WTC11 (cell line): ENCODE measurements around the gene ARHGAP26. TPM values are rescaled to one million over a fixed set of nuclear protein-coding genes. Genes with fewer than 3 reads are reported as not detected.

Experiments
- ATAC-seq: fragments of 200-7000 bp; cut with Tn5 transposase; 2 replicates; pipeline ENCODE4 v1.10.0; 2021; ENCODE audit warnings: mild to moderate bottlenecking, moderate library complexity
- CTCF ChIA-PET: fragments of 300-600 bp; sonication (Branson Sonifier 250); formaldehyde crosslinking; loops from one replicate; lab custom pipeline; 2021; ENCODE audit warnings: antibody characterized with exemption; lab: Charles Lee
- POLR2A ChIA-PET: fragments of 350-600 bp; sonication (Branson Sonifier 250); formaldehyde crosslinking; loops from one replicate; lab custom pipeline; 2021; ENCODE audit warnings: antibody characterized with exemption; lab: Charles Lee
- DNase-seq: peaks from one replicate; pipeline ENCODE4 v3.0.0; 2021; ENCODE audit warnings: low spot score
- H3K27ac Mint-ChIP-seq: 2 replicates; pipeline ENCODE4 v1.8.0; 2021; ENCODE audit warnings: mixed read lengths
- H3K27me3 Mint-ChIP-seq: 2 replicates; pipeline ENCODE4 v1.8.0; 2021; ENCODE audit warnings: low read depth, mild to moderate bottlenecking, moderate library complexity, mixed read lengths
- H3K36me3 Mint-ChIP-seq: 2 replicates; pipeline ENCODE4 v1.8.0; 2021; ENCODE audit warnings: mixed read lengths
- H3K4me1 Mint-ChIP-seq: 2 replicates; pipeline ENCODE4 v1.8.0; 2022; ENCODE audit warnings: mixed read lengths
- H3K4me3 Mint-ChIP-seq: 2 replicates; pipeline ENCODE4 v1.8.0; 2021; ENCODE audit warnings: mild to moderate bottlenecking, moderate library complexity, mixed read lengths
- H3K9me3 Mint-ChIP-seq: 2 replicates; pipeline ENCODE4 v1.8.0; 2021; ENCODE audit warnings: mixed read lengths
- CBFB ChIP-seq: sonication (generic); formaldehyde crosslinking; IDR thresholded peaks from 2 replicates; pipeline ENCODE4 v1.8.1; 2022; ENCODE audit warnings: mild to moderate bottlenecking, low read depth, missing genetic modification reagents
- CREB1 ChIP-seq: sonication (generic); formaldehyde crosslinking; IDR thresholded peaks from 2 replicates; pipeline ENCODE4 v1.8.0; 2023; ENCODE audit warnings: mild to moderate bottlenecking, missing genetic modification reagents
- ETV6 ChIP-seq: sonication (generic); formaldehyde crosslinking; IDR thresholded peaks from 2 replicates; pipeline ENCODE4 v1.8.1; 2022; ENCODE audit warnings: mild to moderate bottlenecking, missing genetic modification reagents
- IRF2 ChIP-seq: sonication (generic); formaldehyde crosslinking; IDR thresholded peaks from 2 replicates; pipeline ENCODE4 v1.8.0; 2022; ENCODE audit warnings: low read depth, missing genetic modification reagents, borderline replicate concordance
- JUN ChIP-seq: sonication (generic); formaldehyde crosslinking; IDR thresholded peaks from 2 replicates; pipeline ENCODE4 v1.8.0; 2023; ENCODE audit warnings: mild to moderate bottlenecking, missing genetic modification reagents
- NFATC4 ChIP-seq: fragments of 250-450 bp; sonication (Bioruptor Pico); IDR thresholded peaks from 2 replicates; pipeline ENCODE4 v1.9.0; 2021; ENCODE audit warnings: mild to moderate bottlenecking
- PRRX2 ChIP-seq: fragments of 250-450 bp; sonication (Bioruptor Pico); IDR thresholded peaks from 2 replicates; pipeline ENCODE4 v1.8.0; 2021; ENCODE audit warnings: mild to moderate bottlenecking
- SP1 ChIP-seq: sonication (generic); formaldehyde crosslinking; conservative IDR thresholded peaks from 2 replicates; pipeline ENCODE4 v1.8.1; 2022; ENCODE audit warnings: missing genetic modification reagents
- ZBTB21 ChIP-seq: sonication (generic); formaldehyde crosslinking; IDR thresholded peaks from 2 replicates; pipeline ENCODE4 v1.8.1; 2023; ENCODE audit warnings: mild to moderate bottlenecking, missing genetic modification reagents, borderline replicate concordance
- ZNF138 ChIP-seq: sonication (generic); formaldehyde crosslinking; conservative IDR thresholded peaks from 2 replicates; pipeline ENCODE4 v1.8.1; 2022; ENCODE audit warnings: mild to moderate bottlenecking, moderate library complexity, missing genetic modification reagents
- ZNF263 ChIP-seq: sonication (generic); formaldehyde crosslinking; IDR thresholded peaks from 2 replicates; pipeline ENCODE4 v1.8.1; 2022; ENCODE audit warnings: low read depth, mild to moderate bottlenecking, moderate library complexity, missing genetic modification reagents
- ZNF396 ChIP-seq: fragments of 250-450 bp; sonication (Bioruptor Pico); IDR thresholded peaks from 2 replicates; pipeline ENCODE4 v1.8.0; 2021; ENCODE audit warnings: mild to moderate bottlenecking, moderate library complexity, borderline replicate concordance
- total RNA-seq: library from RNA; stranded (reverse); gene quantifications from 3 replicates; pipeline ENCODE4 v1.2.3, GENCODE V29; 2021
- TF ChIP-seq, protein P1 (sequence below): sonication (generic); formaldehyde crosslinking; IDR thresholded peaks from 2 replicates; pipeline ENCODE4 v1.8.1; 2023; ENCODE audit warnings: mild to moderate bottlenecking, missing genetic modification reagents
- TF ChIP-seq, protein P2 (sequence below): sonication (generic); formaldehyde crosslinking; IDR thresholded peaks from 2 replicates; pipeline ENCODE4 v1.8.0; 2022; ENCODE audit warnings: mild to moderate bottlenecking, missing genetic modification reagents
- TF ChIP-seq, protein P3 (sequence below): sonication (generic); formaldehyde crosslinking; IDR thresholded peaks from 2 replicates; pipeline ENCODE4 v1.8.1; 2023; ENCODE audit warnings: mild to moderate bottlenecking, missing genetic modification reagents, moderate library complexity
- TF ChIP-seq, protein P4 (sequence below): fragments of 250-450 bp; sonication (Bioruptor Pico); conservative IDR thresholded peaks from 2 replicates; pipeline ENCODE4 v1.9.0; 2021; ENCODE audit warnings: mild to moderate bottlenecking
- TF ChIP-seq, protein P5 (sequence below): fragments of 250-450 bp; sonication (Bioruptor Pico); IDR thresholded peaks from 2 replicates; pipeline ENCODE4 v1.8.0; 2021; ENCODE audit warnings: mild to moderate bottlenecking
- TF ChIP-seq, protein P6 (sequence below): sonication (generic); formaldehyde crosslinking; IDR thresholded peaks from 2 replicates; pipeline ENCODE4 v1.8.0; 2022; ENCODE audit warnings: missing genetic modification reagents
- TF ChIP-seq, protein P7 (sequence below): sonication (generic); formaldehyde crosslinking; IDR thresholded peaks from 2 replicates; pipeline ENCODE4 v1.8.1; 2023; ENCODE audit warnings: mild to moderate bottlenecking, missing genetic modification reagents

The ARHGAP26 gene
- total RNA-seq, 1 experiment from 2014 or later, result 22.3 TPM

DNA sequence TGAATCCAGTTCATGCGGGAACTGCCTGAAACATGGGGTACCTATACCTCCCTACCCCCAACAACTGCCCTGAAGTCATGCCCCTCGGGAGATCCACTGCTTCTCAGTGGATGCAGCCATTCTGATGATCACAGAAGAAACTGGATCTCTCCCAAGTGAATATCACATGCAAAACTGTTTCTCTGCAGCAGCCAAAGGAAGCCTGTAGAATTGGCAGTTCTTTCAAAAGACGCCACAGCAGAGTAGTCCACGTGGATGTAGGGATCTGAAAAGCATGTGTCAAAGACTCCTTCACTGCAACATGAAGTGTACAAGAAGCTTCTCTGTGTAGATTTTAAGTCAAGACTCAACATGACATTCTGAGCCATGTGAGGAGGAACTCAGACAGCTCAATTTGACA, 346.6 kb downstream of the ARHGAP26 start:
- ATAC-seq (no peak), DNase-seq (no peak)
- H3K4me3 Mint-ChIP-seq, result no peak overlapping the region
- no peak for TF ChIP-seq ZNF396 (CRISPR knock-in tag)
- TF ChIP-seq, protein P1, sequence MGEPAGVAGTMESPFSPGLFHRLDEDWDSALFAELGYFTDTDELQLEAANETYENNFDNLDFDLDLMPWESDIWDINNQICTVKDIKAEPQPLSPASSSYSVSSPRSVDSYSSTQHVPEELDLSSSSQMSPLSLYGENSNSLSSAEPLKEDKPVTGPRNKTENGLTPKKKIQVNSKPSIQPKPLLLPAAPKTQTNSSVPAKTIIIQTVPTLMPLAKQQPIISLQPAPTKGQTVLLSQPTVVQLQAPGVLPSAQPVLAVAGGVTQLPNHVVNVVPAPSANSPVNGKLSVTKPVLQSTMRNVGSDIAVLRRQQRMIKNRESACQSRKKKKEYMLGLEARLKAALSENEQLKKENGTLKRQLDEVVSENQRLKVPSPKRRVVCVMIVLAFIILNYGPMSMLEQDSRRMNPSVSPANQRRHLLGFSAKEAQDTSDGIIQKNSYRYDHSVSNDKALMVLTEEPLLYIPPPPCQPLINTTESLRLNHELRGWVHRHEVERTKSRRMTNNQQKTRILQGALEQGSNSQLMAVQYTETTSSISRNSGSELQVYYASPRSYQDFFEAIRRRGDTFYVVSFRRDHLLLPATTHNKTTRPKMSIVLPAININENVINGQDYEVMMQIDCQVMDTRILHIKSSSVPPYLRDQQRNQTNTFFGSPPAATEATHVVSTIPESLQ, result no peak
- TF ChIP-seq, protein P2, sequence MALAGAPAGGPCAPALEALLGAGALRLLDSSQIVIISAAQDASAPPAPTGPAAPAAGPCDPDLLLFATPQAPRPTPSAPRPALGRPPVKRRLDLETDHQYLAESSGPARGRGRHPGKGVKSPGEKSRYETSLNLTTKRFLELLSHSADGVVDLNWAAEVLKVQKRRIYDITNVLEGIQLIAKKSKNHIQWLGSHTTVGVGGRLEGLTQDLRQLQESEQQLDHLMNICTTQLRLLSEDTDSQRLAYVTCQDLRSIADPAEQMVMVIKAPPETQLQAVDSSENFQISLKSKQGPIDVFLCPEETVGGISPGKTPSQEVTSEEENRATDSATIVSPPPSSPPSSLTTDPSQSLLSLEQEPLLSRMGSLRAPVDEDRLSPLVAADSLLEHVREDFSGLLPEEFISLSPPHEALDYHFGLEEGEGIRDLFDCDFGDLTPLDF, result no peak
- no peak for TF ChIP-seq PRRX2 (CRISPR knock-in tag)
- TF ChIP-seq ZNF138, result no peak
- TF ChIP-seq, protein P3, sequence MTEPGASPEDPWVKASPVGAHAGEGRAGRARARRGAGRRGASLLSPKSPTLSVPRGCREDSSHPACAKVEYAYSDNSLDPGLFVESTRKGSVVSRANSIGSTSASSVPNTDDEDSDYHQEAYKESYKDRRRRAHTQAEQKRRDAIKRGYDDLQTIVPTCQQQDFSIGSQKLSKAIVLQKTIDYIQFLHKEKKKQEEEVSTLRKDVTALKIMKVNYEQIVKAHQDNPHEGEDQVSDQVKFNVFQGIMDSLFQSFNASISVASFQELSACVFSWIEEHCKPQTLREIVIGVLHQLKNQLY (CRISPR knock-in tag), result no peak
- TF ChIP-seq CBFB (CRISPR knock-in tag), result no peak
- TF ChIP-seq ETV6, result no peak
- TF ChIP-seq NFATC4, result no peak
- TF ChIP-seq ZNF263 (CRISPR knock-in tag), result no peak
- ChIA-PET CTCF (no interaction called here), POLR2A (no interaction called here)
- peaks cover 14% of the 10 kb centered on the region for H3K36me3 Mint-ChIP-seq
- no peaks in the 10 kb centered on the region for H3K27me3 Mint-ChIP-seq
- H3K27ac Mint-ChIP-seq, result no peak overlapping the region
- H3K4me1 Mint-ChIP-seq, result peaks cover 40% of the 10 kb centered on the region
- H3K9me3 Mint-ChIP-seq, result peaks cover 14% of the 10 kb centered on the region

DNA sequence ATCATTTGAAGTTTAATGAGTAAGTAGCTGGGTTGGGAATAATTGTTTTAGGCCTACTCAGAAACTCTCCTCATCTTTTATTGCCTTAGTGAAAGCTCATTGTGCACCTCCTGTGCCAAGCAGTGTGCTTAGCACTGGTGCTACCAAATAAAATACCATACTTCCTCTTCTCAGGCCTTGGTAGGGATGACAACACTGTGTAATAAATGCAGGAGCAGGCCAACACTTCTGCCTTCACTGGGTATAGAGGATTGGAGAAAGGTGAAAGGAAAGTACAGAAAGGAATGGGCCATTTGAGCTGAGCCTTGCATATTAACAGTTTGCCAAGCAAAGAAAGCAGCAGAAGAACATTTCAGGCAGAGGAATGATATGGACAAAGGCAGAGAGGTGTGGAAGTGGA, 347.6 kb downstream of the ARHGAP26 start:
- DNase-seq (no peak), ATAC-seq (no peak)
- Mint-ChIP-seq H3K27me3 (no peaks in the 10 kb centered on the region), H3K27ac (peak overlapping the region; percentile 3; the same call in 1 of the 2 replicates), H3K4me1 (peaks cover 42% of the 10 kb centered on the region), H3K4me3 (no peak overlapping the region), H3K9me3 (peaks cover 20% of the 10 kb centered on the region), H3K36me3 (peaks cover 24% of the 10 kb centered on the region)
- TF ChIP-seq, protein P4, sequence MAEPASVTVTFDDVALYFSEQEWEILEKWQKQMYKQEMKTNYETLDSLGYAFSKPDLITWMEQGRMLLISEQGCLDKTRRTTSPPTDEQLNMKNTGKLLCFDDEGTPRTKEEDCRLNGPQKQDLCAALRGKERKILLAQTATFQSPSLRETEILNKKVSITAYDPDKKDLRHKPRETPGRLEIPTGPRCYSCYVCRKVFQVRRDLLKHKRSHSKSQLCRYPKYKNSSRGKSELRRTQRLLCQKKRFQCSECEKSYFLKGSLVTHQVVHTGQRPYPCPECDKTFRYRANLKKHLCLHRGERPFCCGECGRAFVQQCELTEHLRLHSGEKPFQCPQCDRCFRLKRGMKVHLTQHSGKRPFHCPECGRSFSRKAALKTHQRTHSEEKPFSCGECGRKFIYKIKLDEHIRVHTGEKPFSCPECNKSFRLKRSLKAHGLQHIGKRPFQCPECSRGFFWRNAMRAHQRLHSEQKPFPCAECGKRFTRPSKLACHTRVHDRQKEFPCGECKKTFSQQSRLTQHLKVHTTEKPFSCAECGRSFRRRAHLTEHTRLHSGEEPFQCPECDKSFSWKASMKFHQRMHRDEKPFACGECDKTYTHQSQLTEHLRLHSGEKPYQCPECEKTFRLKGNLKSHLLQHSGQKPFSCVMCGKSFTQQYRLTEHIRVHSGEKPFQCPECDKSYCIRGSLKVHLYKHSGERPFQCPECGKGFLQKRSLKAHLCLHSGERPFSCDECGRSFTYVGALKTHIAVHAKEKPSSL (CRISPR knock-in tag), result no peak
- TF ChIP-seq, protein P5, sequence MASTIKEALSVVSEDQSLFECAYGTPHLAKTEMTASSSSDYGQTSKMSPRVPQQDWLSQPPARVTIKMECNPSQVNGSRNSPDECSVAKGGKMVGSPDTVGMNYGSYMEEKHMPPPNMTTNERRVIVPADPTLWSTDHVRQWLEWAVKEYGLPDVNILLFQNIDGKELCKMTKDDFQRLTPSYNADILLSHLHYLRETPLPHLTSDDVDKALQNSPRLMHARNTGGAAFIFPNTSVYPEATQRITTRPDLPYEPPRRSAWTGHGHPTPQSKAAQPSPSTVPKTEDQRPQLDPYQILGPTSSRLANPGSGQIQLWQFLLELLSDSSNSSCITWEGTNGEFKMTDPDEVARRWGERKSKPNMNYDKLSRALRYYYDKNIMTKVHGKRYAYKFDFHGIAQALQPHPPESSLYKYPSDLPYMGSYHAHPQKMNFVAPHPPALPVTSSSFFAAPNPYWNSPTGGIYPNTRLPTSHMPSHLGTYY (CRISPR knock-in tag), result no peak
- TF ChIP-seq CREB1 (CRISPR knock-in tag) (no peak), IRF2 (CRISPR knock-in tag) (no peak), CBFB (CRISPR knock-in tag) (no peak), JUN (CRISPR knock-in tag) (no peak), ZNF263 (CRISPR knock-in tag) (no peak), ZBTB21 (no peak), SP1 (CRISPR knock-in tag) (no peak)
- TF ChIP-seq, protein P1, result no peak
- TF ChIP-seq, protein P6, sequence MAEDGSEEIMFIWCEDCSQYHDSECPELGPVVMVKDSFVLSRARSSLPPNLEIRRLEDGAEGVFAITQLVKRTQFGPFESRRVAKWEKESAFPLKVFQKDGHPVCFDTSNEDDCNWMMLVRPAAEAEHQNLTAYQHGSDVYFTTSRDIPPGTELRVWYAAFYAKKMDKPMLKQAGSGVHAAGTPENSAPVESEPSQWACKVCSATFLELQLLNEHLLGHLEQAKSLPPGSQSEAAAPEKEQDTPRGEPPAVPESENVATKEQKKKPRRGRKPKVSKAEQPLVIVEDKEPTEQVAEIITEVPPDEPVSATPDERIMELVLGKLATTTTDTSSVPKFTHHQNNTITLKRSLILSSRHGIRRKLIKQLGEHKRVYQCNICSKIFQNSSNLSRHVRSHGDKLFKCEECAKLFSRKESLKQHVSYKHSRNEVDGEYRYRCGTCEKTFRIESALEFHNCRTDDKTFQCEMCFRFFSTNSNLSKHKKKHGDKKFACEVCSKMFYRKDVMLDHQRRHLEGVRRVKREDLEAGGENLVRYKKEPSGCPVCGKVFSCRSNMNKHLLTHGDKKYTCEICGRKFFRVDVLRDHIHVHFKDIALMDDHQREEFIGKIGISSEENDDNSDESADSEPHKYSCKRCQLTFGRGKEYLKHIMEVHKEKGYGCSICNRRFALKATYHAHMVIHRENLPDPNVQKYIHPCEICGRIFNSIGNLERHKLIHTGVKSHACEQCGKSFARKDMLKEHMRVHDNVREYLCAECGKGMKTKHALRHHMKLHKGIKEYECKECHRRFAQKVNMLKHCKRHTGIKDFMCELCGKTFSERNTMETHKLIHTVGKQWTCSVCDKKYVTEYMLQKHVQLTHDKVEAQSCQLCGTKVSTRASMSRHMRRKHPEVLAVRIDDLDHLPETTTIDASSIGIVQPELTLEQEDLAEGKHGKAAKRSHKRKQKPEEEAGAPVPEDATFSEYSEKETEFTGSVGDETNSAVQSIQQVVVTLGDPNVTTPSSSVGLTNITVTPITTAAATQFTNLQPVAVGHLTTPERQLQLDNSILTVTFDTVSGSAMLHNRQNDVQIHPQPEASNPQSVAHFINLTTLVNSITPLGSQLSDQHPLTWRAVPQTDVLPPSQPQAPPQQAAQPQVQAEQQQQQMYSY (CRISPR knock-in tag), result no peak
- TF ChIP-seq, protein P7, sequence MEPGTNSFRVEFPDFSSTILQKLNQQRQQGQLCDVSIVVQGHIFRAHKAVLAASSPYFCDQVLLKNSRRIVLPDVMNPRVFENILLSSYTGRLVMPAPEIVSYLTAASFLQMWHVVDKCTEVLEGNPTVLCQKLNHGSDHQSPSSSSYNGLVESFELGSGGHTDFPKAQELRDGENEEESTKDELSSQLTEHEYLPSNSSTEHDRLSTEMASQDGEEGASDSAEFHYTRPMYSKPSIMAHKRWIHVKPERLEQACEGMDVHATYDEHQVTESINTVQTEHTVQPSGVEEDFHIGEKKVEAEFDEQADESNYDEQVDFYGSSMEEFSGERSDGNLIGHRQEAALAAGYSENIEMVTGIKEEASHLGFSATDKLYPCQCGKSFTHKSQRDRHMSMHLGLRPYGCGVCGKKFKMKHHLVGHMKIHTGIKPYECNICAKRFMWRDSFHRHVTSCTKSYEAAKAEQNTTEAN (CRISPR knock-in tag), result no peak
- CTCF ChIA-PET, result interaction anchor here (1.1 kb wide), 1 partner anchor 9 kb away, joined by 4 read pairs; no protein-coding TSS in a partner anchor
- POLR2A ChIA-PET, result no interaction called here
